HEK293 (cell line): ENCODE measurements around the gene THY1.
A peak's percentile ranks its signal among the peaks of the same experiment; 100 is the strongest.

Experiments used
- ATF2 ChIP-seq: fragments of 450-650 bp; formaldehyde crosslinking; IDR thresholded peaks from 2 replicates; pipeline ENCODE4 v1.5.1; 2016; ENCODE audit warnings: missing biosample characterization, missing genetic modification characterization, low read depth
- GLI4 ChIP-seq: fragments of 450-650 bp; formaldehyde crosslinking; IDR thresholded peaks from 2 replicates; pipeline ENCODE4 v1.5.1; 2016; ENCODE audit warnings: missing biosample characterization, missing genetic modification characterization
- KLF1 ChIP-seq: fragments of 450-650 bp; formaldehyde crosslinking; IDR thresholded peaks from 2 replicates; pipeline ENCODE4 v1.5.1; 2016; ENCODE audit warnings: missing biosample characterization, missing genetic modification characterization
- KLF7 ChIP-seq: fragments of 450-650 bp; formaldehyde crosslinking; IDR thresholded peaks from 2 replicates; pipeline ENCODE4 v1.5.1; 2016; ENCODE audit warnings: missing biosample characterization, missing genetic modification characterization, borderline replicate concordance
- KLF8 ChIP-seq: fragments of 450-650 bp; formaldehyde crosslinking; IDR thresholded peaks from 2 replicates; pipeline ENCODE4 v1.5.1; 2016; ENCODE audit warnings: missing biosample characterization, missing genetic modification characterization
- OSR2 ChIP-seq: fragments of 450-650 bp; formaldehyde crosslinking; IDR thresholded peaks from 2 replicates; pipeline ENCODE4 v1.5.1; 2016; ENCODE audit warnings: missing biosample characterization, missing genetic modification characterization
- PRDM6 ChIP-seq: fragments of 450-650 bp; formaldehyde crosslinking; IDR thresholded peaks from 2 replicates; pipeline ENCODE4 v1.5.1; 2017; ENCODE audit warnings: missing biosample characterization, missing genetic modification characterization
- REPIN1 ChIP-seq: fragments of 450-650 bp; formaldehyde crosslinking; IDR thresholded peaks from 2 replicates; pipeline ENCODE4 v1.5.1; 2017; ENCODE audit warnings: missing biosample characterization, missing genetic modification characterization, low read depth
- SCRT2 ChIP-seq: fragments of 450-650 bp; formaldehyde crosslinking; IDR thresholded peaks from 2 replicates; pipeline ENCODE4 v1.5.1; 2016; ENCODE audit warnings: missing biosample characterization, missing genetic modification characterization
- SP2 ChIP-seq: fragments of 450-650 bp; formaldehyde crosslinking; IDR thresholded peaks from 2 replicates; pipeline ENCODE4 v1.5.1; 2016; ENCODE audit warnings: missing biosample characterization, missing genetic modification characterization
- WT1 ChIP-seq: fragments of 450-650 bp; formaldehyde crosslinking; IDR thresholded peaks from 2 replicates; pipeline ENCODE4 v1.5.1; 2016; ENCODE audit warnings: missing biosample characterization, missing genetic modification characterization
- ZBTB44 ChIP-seq: fragments of 450-650 bp; IDR thresholded peaks from 2 replicates; pipeline ENCODE4 v1.5.1; 2018; ENCODE audit warnings: missing biosample characterization, mild to moderate bottlenecking, missing genetic modification characterization
- ZEB2 ChIP-seq: fragments of 450-650 bp; formaldehyde crosslinking; IDR thresholded peaks from 2 replicates; pipeline ENCODE4 v1.5.1; 2016; ENCODE audit warnings: missing biosample characterization, missing genetic modification characterization
- ZNF132 ChIP-seq: fragments of 450-650 bp; formaldehyde crosslinking; IDR thresholded peaks from 2 replicates; pipeline ENCODE4 v1.5.1; 2017; ENCODE audit warnings: missing biosample characterization, missing genetic modification characterization, borderline replicate concordance
- ZNF148 ChIP-seq: fragments of 450-650 bp; formaldehyde crosslinking; IDR thresholded peaks from 2 replicates; pipeline ENCODE4 v1.5.0; 2017; ENCODE audit warnings: missing biosample characterization, missing genetic modification characterization, borderline replicate concordance
- ZNF18 ChIP-seq: fragments of 450-650 bp; formaldehyde crosslinking; IDR thresholded peaks from 2 replicates; pipeline ENCODE4 v1.5.1; 2016; ENCODE audit warnings: missing biosample characterization, missing genetic modification characterization
- ZNF202 ChIP-seq: fragments of 450-650 bp; formaldehyde crosslinking; IDR thresholded peaks from 2 replicates; pipeline ENCODE4 v1.5.1; 2016; ENCODE audit warnings: missing biosample characterization, missing genetic modification characterization, borderline replicate concordance
- ZNF26 ChIP-seq: fragments of 450-650 bp; formaldehyde crosslinking; IDR thresholded peaks from 2 replicates; pipeline ENCODE4 v1.5.1; 2016; ENCODE audit warnings: missing biosample characterization, missing genetic modification characterization
- ZNF292 ChIP-seq: fragments of 450-650 bp; formaldehyde crosslinking; IDR thresholded peaks from 2 replicates; pipeline ENCODE4 v1.5.1; 2016; ENCODE audit warnings: low read depth, missing biosample characterization, missing genetic modification characterization, borderline replicate concordance
- ZNF335 ChIP-seq: fragments of 450-650 bp; formaldehyde crosslinking; conservative IDR thresholded peaks from 2 replicates; pipeline ENCODE4 v1.5.1; 2016; ENCODE audit warnings: missing biosample characterization, missing genetic modification characterization
- ZNF341 ChIP-seq: fragments of 450-650 bp; formaldehyde crosslinking; IDR thresholded peaks from 2 replicates; pipeline ENCODE4; 2016; ENCODE audit warnings: low read depth, missing biosample characterization, missing genetic modification characterization
- ZNF37A ChIP-seq: fragments of 450-650 bp; IDR thresholded peaks from 2 replicates; pipeline ENCODE4 v1.5.1; 2018; ENCODE audit warnings: missing biosample characterization, missing genetic modification characterization
- ZNF530 ChIP-seq: fragments of 450-650 bp; formaldehyde crosslinking; IDR thresholded peaks from 2 replicates; pipeline ENCODE4 v1.5.1; 2016; ENCODE audit warnings: low read depth, missing biosample characterization, missing genetic modification characterization
- ZNF596 ChIP-seq: fragments of 450-650 bp; IDR thresholded peaks from 2 replicates; pipeline ENCODE4 v1.5.0; 2018; ENCODE audit warnings: missing biosample characterization, mild to moderate bottlenecking, missing genetic modification characterization, moderate library complexity
- ZNF639 ChIP-seq: fragments of 450-650 bp; formaldehyde crosslinking; IDR thresholded peaks from 2 replicates; pipeline ENCODE4 v1.5.1; 2016; ENCODE audit warnings: missing biosample characterization, missing genetic modification characterization
- ZNF670 ChIP-seq: fragments of 450-650 bp; formaldehyde crosslinking; IDR thresholded peaks from 2 replicates; pipeline ENCODE4 v1.5.1; 2016; ENCODE audit warnings: missing biosample characterization, missing genetic modification characterization, low read depth
- ZNF701 ChIP-seq: fragments of 450-650 bp; formaldehyde crosslinking; IDR thresholded peaks from 2 replicates; pipeline ENCODE4 v1.5.1; 2016; ENCODE audit warnings: missing biosample characterization, missing genetic modification characterization
- ZNF785 ChIP-seq: fragments of 450-650 bp; formaldehyde crosslinking; IDR thresholded peaks from 2 replicates; pipeline ENCODE4 v1.5.1; 2016; ENCODE audit warnings: missing biosample characterization, missing genetic modification characterization

The THY1 gene

GRCh38 chr11:119381181-119381988, 41.6 kb downstream of the THY1 start, which contains the start of gene USP2 (continued):
- TF ChIP-seq ATF2 (tag by site-specific recombination) (peak; percentile 53; the same call in 1 of the 2 replicates), PRDM6 (tag by site-specific recombination) (no peak), ZNF639 (tag by site-specific recombination) (no peak), ZNF335 (tag by site-specific recombination) (peak; percentile 78), ZNF785 (tag by site-specific recombination) (no peak), ZNF37A (no peak), KLF7 (no peak), ZNF701 (no peak), ZNF148 (tag by site-specific recombination) (no peak), SP2 (peak; percentile 69), SCRT2 (tag by site-specific recombination) (no peak), ZNF530 (no peak), ZNF670 (tag by site-specific recombination) (no peak), ZNF341 (tag by site-specific recombination) (peak; percentile 42), GLI4 (tag by site-specific recombination) (no peak), REPIN1 (tag by site-specific recombination) (no peak), OSR2 (tag by site-specific recombination) (no peak), ZNF202 (tag by site-specific recombination) (no peak), KLF8 (peak; percentile 71), KLF1 (tag by site-specific recombination) (peak; percentile 61), WT1 (tag by site-specific recombination) (no peak), ZEB2 (peak; percentile 51; the same call in 1 of the 2 replicates), ZNF18 (tag by site-specific recombination) (no peak), ZNF596 (tag by site-specific recombination) (no peak), ZNF292 (tag by site-specific recombination) (no peak), ZBTB44 (tag by site-specific recombination) (no peak), ZNF26 (no peak), ZNF132 (tag by site-specific recombination) (no peak)
